OCI-LY1 (cell line): ENCODE measurements around the gene NEK5.

Source experiments
- H2AFZ ChIP-seq: fragments of 200-600 bp; sonication (generic), shearing (Covaris generic); 2 replicates; pipeline ENCODE4 v1.6.0; 2014; ENCODE audit warnings: antibody characterized with exemption, mild to moderate bottlenecking, low read length
- H3F3A ChIP-seq: fragments of 200-600 bp; sonication (generic), shearing (Covaris generic); 2 replicates; pipeline ENCODE4 v1.6.0; 2014; ENCODE audit warnings: mild to moderate bottlenecking, antibody characterized with exemption, low read length, moderate library complexity; ENCODE audit not compliant: insufficient read depth
- H3K27ac ChIP-seq: fragments of 200-600 bp; sonication (generic); 2 replicates; pipeline ENCODE4 v1.5.1; 2014; ENCODE audit warnings: low read length, mixed run types, mild to moderate bottlenecking, low read depth; ENCODE audit not compliant: poor library complexity, severe bottlenecking
- H3K27me3 ChIP-seq: fragments of 200-600 bp; sonication (generic); 2 replicates; pipeline ENCODE4 v1.6.0; 2014; ENCODE audit warnings: antibody characterized with exemption, mild to moderate bottlenecking, low read length, moderate library complexity; ENCODE audit not compliant: insufficient read depth
- H3K36me3 ChIP-seq: fragments of 200-600 bp; sonication (generic); 2 replicates; pipeline ENCODE4 v1.6.1; 2014; ENCODE audit warnings: mild to moderate bottlenecking, antibody characterized with exemption, low read length, moderate library complexity, mixed read lengths; ENCODE audit not compliant: insufficient read depth
- H3K4me1 ChIP-seq: fragments of 200-600 bp; sonication (generic); 2 replicates; pipeline ENCODE4 v1.5.1; 2014; ENCODE audit warnings: mild to moderate bottlenecking, low read length, moderate library complexity; ENCODE audit not compliant: insufficient read depth, severe bottlenecking
- H3K4me2 ChIP-seq: fragments of 200-600 bp; sonication (generic), shearing (Covaris generic); 2 replicates; pipeline ENCODE4 v1.6.1; 2014; ENCODE audit warnings: low read length
- H3K4me3 ChIP-seq: fragments of 200-600 bp; sonication (generic); 2 replicates; pipeline ENCODE4 v1.5.1; 2014; ENCODE audit warnings: low read length, low read depth, mild to moderate bottlenecking, mixed read lengths; ENCODE audit not compliant: poor library complexity, severe bottlenecking
- H3K79me2 ChIP-seq: fragments of 200-600 bp; shearing (Covaris generic); 2 replicates; pipeline ENCODE4 v1.6.1; 2016; ENCODE audit warnings: mixed run types, low read length, mixed read lengths; ENCODE audit not compliant: insufficient read depth
- H3K9ac ChIP-seq: fragments of 200-600 bp; sonication (generic), shearing (Covaris generic); 2 replicates; pipeline ENCODE4 v1.6.1; 2014; ENCODE audit warnings: mild to moderate bottlenecking, low read length, mixed read lengths
- H3K9me2 ChIP-seq: fragments of 200-600 bp; sonication (generic), shearing (Covaris generic); 2 replicates; pipeline ENCODE4 v1.6.1; 2014; ENCODE audit warnings: low read depth, mild to moderate bottlenecking, low read length, mixed read lengths
- H3K9me3 ChIP-seq: fragments of 200-600 bp; shearing (Covaris generic); 2 replicates; pipeline ENCODE4 v1.6.1; 2014; ENCODE audit warnings: low read length, mixed read lengths
- H4K20me1 ChIP-seq: fragments of 200-600 bp; sonication (generic), shearing (Covaris generic); 2 replicates; pipeline ENCODE4 v1.6.0; 2016; ENCODE audit warnings: mild to moderate bottlenecking, low read length; ENCODE audit not compliant: insufficient read depth
- EZH2 ChIP-seq: fragments of 200-600 bp; sonication (generic), shearing (Covaris generic); IDR thresholded peaks from 2 replicates; pipeline ENCODE4 v1.8.0; 2017; ENCODE audit warnings: borderline replicate concordance, mixed run types, mild to moderate bottlenecking, antibody characterized with exemption, low read length, moderate library complexity, mixed read lengths
- TF ChIP-seq, protein P1 (sequence below): fragments of 200-600 bp; sonication (generic), shearing (Covaris generic); IDR thresholded peaks from 2 replicates; pipeline ENCODE4 v1.5.1; 2017; ENCODE audit warnings: mild to moderate bottlenecking, antibody characterized with exemption, low read length, moderate library complexity, mixed read lengths

Gene NEK5

DNA sequence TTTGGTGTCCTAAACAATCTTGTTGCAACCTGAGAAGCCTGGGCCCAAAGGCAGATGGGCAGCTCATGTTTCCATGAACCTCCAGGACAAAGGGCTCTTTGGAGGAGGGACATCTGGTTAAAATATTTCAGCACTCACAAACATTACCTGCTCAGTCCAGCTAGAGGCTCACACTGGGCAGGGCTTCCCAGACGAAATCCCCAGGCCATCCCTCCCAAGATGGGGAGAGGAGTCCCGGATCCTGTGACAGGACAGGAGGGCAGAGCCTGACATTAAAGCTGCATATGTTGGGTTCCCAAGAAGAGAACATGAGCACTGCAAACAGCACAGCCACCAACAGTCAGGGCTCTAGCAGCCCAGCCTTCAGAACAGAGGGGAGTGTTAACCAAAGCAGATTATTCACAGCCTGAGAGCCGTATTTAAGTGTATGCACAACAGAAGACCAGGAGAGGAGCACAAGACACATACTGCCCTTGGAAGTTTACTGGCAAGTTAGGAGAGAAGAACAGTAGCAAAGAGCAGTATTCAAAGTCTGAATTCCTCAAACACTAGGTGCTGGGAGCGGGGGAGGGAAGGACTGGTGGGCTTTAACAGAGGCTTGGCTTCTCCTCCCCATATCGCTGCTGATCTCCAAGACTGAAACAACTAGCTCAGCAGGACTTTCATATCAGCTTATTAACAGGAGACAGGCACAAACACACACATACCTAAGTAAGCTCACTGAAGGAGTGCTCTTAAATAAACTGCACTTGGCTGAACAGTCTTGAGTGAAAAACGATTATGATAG is 130.0 kb downstream of the NEK5 start:
- H3K9ac ChIP-seq, result no peak overlapping the region
- TF ChIP-seq EZH2, result no peak
- TF ChIP-seq, protein P1, sequence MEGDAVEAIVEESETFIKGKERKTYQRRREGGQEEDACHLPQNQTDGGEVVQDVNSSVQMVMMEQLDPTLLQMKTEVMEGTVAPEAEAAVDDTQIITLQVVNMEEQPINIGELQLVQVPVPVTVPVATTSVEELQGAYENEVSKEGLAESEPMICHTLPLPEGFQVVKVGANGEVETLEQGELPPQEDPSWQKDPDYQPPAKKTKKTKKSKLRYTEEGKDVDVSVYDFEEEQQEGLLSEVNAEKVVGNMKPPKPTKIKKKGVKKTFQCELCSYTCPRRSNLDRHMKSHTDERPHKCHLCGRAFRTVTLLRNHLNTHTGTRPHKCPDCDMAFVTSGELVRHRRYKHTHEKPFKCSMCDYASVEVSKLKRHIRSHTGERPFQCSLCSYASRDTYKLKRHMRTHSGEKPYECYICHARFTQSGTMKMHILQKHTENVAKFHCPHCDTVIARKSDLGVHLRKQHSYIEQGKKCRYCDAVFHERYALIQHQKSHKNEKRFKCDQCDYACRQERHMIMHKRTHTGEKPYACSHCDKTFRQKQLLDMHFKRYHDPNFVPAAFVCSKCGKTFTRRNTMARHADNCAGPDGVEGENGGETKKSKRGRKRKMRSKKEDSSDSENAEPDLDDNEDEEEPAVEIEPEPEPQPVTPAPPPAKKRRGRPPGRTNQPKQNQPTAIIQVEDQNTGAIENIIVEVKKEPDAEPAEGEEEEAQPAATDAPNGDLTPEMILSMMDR, result no peak
- 0 out of 2 replicates have a peak, but pooled peaks cover 3% of the 10 kb centered on the region for H3K27me3 ChIP-seq
- no peaks in the 10 kb centered on the region for H3K36me3 ChIP-seq
- H3K9me2 ChIP-seq, result no peaks in the 10 kb centered on the region
- no peak overlapping the region for H3K27ac ChIP-seq
- H2AFZ ChIP-seq, result no peak overlapping the region
- no peaks in the 10 kb centered on the region for H3F3A ChIP-seq
- H3K4me1 ChIP-seq, result no peaks in the 10 kb centered on the region
- no peak overlapping the region for H3K4me2 ChIP-seq
- H3K79me2 ChIP-seq, result no peaks in the 10 kb centered on the region
- no peaks in the 10 kb centered on the region for H3K9me3 ChIP-seq
- no peaks in the 10 kb centered on the region for H4K20me1 ChIP-seq
- H3K4me3 ChIP-seq, result no peak overlapping the region

DNA sequence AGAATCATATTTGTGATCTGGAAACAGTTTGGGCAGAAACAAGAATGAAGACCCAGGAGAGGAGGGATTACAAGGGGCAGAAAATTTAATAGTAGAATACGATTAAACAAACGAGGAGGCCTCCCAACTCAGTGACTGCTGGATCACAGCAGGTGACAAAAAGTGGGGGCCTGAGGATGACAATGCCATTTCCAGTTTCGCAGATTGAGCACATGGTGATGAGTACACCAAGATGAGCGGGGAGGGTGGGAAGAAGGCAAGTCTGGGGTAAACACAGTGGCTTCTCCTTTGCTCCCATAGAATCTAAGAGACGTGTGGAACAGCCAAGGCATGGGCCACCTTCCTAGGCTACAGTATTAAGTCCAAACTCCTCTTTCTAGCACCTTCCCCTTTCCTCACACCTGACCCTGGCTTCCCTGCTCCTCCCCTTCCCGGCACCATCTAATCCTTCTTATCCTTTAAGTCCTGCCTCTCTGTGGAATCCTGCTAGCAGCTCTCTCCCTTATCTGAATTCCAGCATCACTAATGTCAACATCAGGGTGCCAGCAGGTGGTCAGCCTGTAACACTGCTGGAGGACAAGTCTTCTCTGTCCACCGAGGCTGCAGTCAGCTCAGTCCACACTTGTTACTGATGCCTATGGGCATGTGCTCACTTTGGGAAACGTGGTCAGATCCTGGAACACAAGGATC is 131.1 kb downstream of the NEK5 start:
- H3K36me3 ChIP-seq, result no peaks in the 10 kb centered on the region
- H3K9me3 ChIP-seq, result no peaks in the 10 kb centered on the region
- no peaks in the 10 kb centered on the region for H3F3A ChIP-seq
- H3K4me1 ChIP-seq, result no peaks in the 10 kb centered on the region
- H3K27me3 ChIP-seq, result 0 out of 2 replicates have a peak, but pooled peaks cover 3% of the 10 kb centered on the region
- TF ChIP-seq, protein P1, result no peak
- TF ChIP-seq EZH2, result no peak
- no peak overlapping the region for H2AFZ ChIP-seq
- no peaks in the 10 kb centered on the region for H3K79me2 ChIP-seq
- H3K27ac ChIP-seq, result no peak overlapping the region
- H3K4me2 ChIP-seq, result no peak overlapping the region
- no peak overlapping the region for H3K9ac ChIP-seq
- no peak overlapping the region for H3K4me3 ChIP-seq
- no peaks in the 10 kb centered on the region for H4K20me1 ChIP-seq
- no peaks in the 10 kb centered on the region for H3K9me2 ChIP-seq

DNA sequence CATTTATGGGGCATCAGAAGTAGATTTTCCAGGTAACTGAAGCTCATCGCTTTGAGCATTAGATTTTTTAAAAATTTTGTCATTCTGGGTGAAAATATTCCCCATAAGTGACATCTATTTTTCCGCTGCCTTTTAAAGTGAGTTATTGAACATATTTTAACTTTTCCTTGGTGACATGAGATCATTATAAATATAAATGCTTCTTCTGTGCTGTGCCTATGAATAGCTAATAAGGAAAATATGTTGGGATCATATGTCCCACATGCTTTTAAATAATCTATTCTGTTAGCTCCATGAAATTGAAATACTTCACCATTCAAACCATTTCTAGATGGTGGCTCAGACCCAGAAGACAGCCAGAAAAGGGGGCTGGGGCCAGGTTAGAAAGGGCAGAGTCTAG is 131.7 kb downstream of the NEK5 start:
- no peak overlapping the region for H3K27ac ChIP-seq
- no peaks in the 10 kb centered on the region for H4K20me1 ChIP-seq
- H3K9me3 ChIP-seq, result no peaks in the 10 kb centered on the region
- no peak overlapping the region for H3K4me2 ChIP-seq
- no peak overlapping the region for H3K4me3 ChIP-seq
- H3K4me1 ChIP-seq, result no peaks in the 10 kb centered on the region
- H3K9me2 ChIP-seq, result no peaks in the 10 kb centered on the region
- no peak overlapping the region for H2AFZ ChIP-seq
- H3K36me3 ChIP-seq, result no peaks in the 10 kb centered on the region
- no peak overlapping the region for H3K9ac ChIP-seq
- H3K79me2 ChIP-seq, result no peaks in the 10 kb centered on the region
- no peaks in the 10 kb centered on the region for H3F3A ChIP-seq
- TF ChIP-seq, protein P1, result no peak
- TF ChIP-seq EZH2, result no peak
- H3K27me3 ChIP-seq, result 0 out of 2 replicates have a peak, but pooled peaks cover 3% of the 10 kb centered on the region
